Fibroblast of pulmonary artery (primary cell): ENCODE results near the gene ABCC5.

Experiments used
- DNase-seq: peaks from one replicate; pipeline ENCODE4 v3.0.0-alpha.2; 2010; ENCODE audit warnings: low read depth
- H3K4me3 ChIP-seq: replicated peaks from 2 replicates; pipeline ENCODE4 v1.5.1; 2011; ENCODE audit warnings: low read depth, mild to moderate bottlenecking, control low read depth, low read length, moderate library complexity
- CTCF ChIP-seq: IDR thresholded peaks from 2 replicates; pipeline ENCODE4 v1.5.1; 2011; ENCODE audit warnings: mild to moderate bottlenecking, control low read depth, low read length, inconsistent platforms; ENCODE audit errors: missing control alignments

The ABCC5 gene

GRCh38 chr3:184005941-184006507 lies 11.7 kb downstream of the ABCC5 start:
- no peak overlapping the region for H3K4me3 ChIP-seq
- peak; percentile 15 for DNase-seq
- no peak for TF ChIP-seq CTCF

- H3K4me3 ChIP-seq, result no peak overlapping the region
- no peak for DNase-seq
- TF ChIP-seq CTCF, result no peak
Observed at GRCh38 chr3:184004476-184004875, 13.2 kb downstream of the ABCC5 start.

- H3K4me3 ChIP-seq, result no peak overlapping the region
- peak; percentile 79 for DNase-seq
- TF ChIP-seq CTCF, result no peak
Observed at GRCh38 chr3:184003187-184003967, 14.3 kb downstream of the ABCC5 start.

- TF ChIP-seq CTCF, result no peak
- DNase-seq, result no peak
Observed at GRCh38 chr3:184002469-184002868, 15.2 kb downstream of the ABCC5 start.

GRCh38 chr3:184001761-184002160 lies 15.9 kb downstream of the ABCC5 start:
- DNase-seq, result no peak
- no peak for TF ChIP-seq CTCF
- H3K4me3 ChIP-seq, result no peak overlapping the region

More at GRCh38 chr3:184002469-184002868, 15.2 kb downstream of the ABCC5 start:
- H3K4me3 ChIP-seq, result no peak overlapping the region

GRCh38 chr3:183991403-183991802 lies 26.3 kb downstream of the ABCC5 start:
- TF ChIP-seq CTCF, result no peak
- DNase-seq, result no peak
- no peak overlapping the region for H3K4me3 ChIP-seq
